ENCODE data around the gene PDE6H.
A peak's percentile ranks its signal among the peaks of the same experiment; 100 is the strongest.

The PDE6H gene

GRCh38 chr12:14959126-14959440 is 13.8 kb upstream of the PDE6H start:
- TF ChIP-seq CTCF (conservative IDR thresholded peaks at IDR 0.05; ENCODE audit: low read depth), result no peak
- POLR2A ChIA-PET (ENCODE audit: low non-redundant PET), result no interaction called here
- no peak for DNase-seq (ENCODE audit: low spot score)
- CTCF ChIA-PET, result interaction anchor here (0.6 kb wide), 1 partner anchor 459 kb away, joined by 6 read pairs; no protein-coding TSS in a partner anchor
- no peak overlapping the region for H3K27ac ChIP-seq

GRCh38 chr12:14959463-14959862 is 13.4 kb upstream of the PDE6H start:
- ChIA-PET CTCF (interaction anchor here (0.6 kb wide), 1 partner anchor 459 kb away, joined by 6 read pairs; no protein-coding TSS in a partner anchor), POLR2A (ENCODE audit: low non-redundant PET) (no interaction called here)
- no peak for DNase-seq (ENCODE audit: low spot score)
- no peak for TF ChIP-seq CTCF (conservative IDR thresholded peaks at IDR 0.05; ENCODE audit: low read depth)
- H3K27ac ChIP-seq, result no peak overlapping the region

- TF ChIP-seq CTCF (conservative IDR thresholded peaks at IDR 0.05; ENCODE audit: low read depth), result no peak
- CTCF ChIA-PET, result no interaction called here
- POLR2A ChIA-PET (ENCODE audit: low non-redundant PET), result no interaction called here
- no peak for DNase-seq (ENCODE audit: low spot score)
- peak overlapping the region; percentile 89 for H3K27ac ChIP-seq
Observed at GRCh38 chr12:14959916-14960496, 12.8 kb upstream of the PDE6H start.

- POLR2A ChIA-PET (ENCODE audit: low non-redundant PET), result no interaction called here
- peak; percentile 72 for DNase-seq (ENCODE audit: low spot score)
Observed at GRCh38 chr12:14960548-14961465, 12.0 kb upstream of the PDE6H start.

GRCh38 chr12:14961466-14962152 is 11.2 kb upstream of the PDE6H start, which contains the start of gene ARHGDIB:
Gene ARHGDIB (minus strand): TSS chr12:14961601. CDS start chr12:14950712, 10,889 bp downstream.
- peak within 1 kb of the TSS; percentile 89 for H3K27ac ChIP-seq

More at GRCh38 chr12:14960548-14961465, 12.0 kb upstream of the PDE6H start:
- CTCF ChIA-PET, result interaction anchor here (0.6 to 0.7 kb wide), 2 partner anchors 26 to 35 kb away, joined by 3 read pairs; no protein-coding TSS in a partner anchor
- no peak for TF ChIP-seq CTCF (conservative IDR thresholded peaks at IDR 0.05; ENCODE audit: low read depth)
- peak overlapping the region; percentile 89 for H3K27ac ChIP-seq

More at GRCh38 chr12:14961466-14962152, 11.2 kb upstream of the PDE6H start, which contains the start of gene ARHGDIB:
- DNase-seq (ENCODE audit: low spot score), result peak; percentile 77
- no peak for TF ChIP-seq CTCF (conservative IDR thresholded peaks at IDR 0.05; ENCODE audit: low read depth)
- POLR2A ChIA-PET (ENCODE audit: low non-redundant PET), result interaction anchor here (0.5 to 0.7 kb wide), 2 partner anchors 109 to 950 kb away, joined by 3 read pairs; no protein-coding TSS in a partner anchor
- CTCF ChIA-PET, result interaction anchor here (0.6 kb wide), 1 partner anchor 1787 kb away, joined by 3 read pairs; no protein-coding TSS in a partner anchor
